NCI-H526 (cell line): ENCODE results near the gene SMYD1.

Source experiments
- DNase-seq, 2 experiments: peaks; one replicate each; lab custom pipeline; 2025; lab: John Stamatoyannopoulos, UW

Gene SMYD1

DNA sequence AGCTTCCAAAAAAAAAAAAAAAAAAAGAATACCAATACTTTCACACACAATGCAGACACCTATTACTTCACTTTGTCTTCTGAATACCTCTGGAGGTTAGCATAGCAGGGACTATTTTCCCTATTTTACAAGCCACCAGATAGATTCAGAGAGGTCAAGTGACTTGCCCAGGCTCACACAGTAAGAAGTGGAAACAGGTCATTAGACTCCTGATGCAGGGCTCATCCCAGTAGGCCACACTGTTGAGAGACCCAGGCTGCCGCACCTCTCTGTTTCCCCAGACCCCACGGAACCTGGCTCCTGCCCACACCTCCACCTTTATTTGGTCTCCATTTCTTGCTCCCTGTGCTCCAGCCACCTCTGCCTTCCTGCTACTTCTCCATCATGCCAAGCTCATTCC lies 19.4 kb downstream of the SMYD1 start:
- no peak for DNase-seq

- no peak for DNase-seq
Measured at GRCh38 chr2:88087763-88088162, 20.1 kb downstream of the SMYD1 start.

- no peak for DNase-seq
Measured at GRCh38 chr2:88088999-88089398, 21.4 kb downstream of the SMYD1 start.

DNA sequence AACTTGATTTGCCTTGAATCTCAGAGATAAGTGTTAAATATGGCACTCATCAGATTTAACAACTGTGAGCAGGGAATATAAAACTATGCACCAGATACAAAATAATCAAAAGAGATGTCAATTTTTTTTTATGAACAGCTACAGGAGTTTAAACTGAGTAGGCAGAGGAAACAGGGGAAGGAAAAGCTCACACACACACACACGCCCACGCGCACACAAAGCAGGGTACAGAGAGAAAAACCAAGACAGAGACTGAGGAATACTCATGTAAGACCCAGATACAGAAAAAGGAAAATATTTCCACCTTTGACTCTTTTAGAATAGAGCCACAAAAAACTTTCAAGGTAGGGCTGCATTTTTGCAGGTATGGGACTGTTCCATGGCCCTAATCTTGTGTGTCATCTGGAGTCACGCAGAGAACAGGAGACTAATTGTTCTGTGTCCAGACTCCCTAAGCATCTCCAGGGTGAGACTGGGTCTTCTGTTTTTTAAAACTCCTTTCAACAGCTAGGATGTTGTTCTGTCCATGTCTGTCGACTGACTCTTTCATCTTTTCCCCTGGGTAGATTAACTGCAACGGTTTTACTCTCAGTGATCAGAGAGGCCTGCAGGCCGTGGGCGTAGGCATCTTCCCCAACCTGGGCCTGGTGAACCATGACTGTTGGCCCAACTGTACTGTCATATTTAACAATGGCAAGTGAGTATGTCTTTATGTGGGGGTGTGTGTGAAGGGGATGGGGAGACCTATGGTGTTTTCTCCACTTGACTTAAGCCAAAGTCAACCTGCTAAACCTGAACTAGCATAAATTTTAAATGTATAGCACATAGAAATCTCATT lies 23.0 kb downstream of the SMYD1 start:
- no peak for DNase-seq

DNA sequence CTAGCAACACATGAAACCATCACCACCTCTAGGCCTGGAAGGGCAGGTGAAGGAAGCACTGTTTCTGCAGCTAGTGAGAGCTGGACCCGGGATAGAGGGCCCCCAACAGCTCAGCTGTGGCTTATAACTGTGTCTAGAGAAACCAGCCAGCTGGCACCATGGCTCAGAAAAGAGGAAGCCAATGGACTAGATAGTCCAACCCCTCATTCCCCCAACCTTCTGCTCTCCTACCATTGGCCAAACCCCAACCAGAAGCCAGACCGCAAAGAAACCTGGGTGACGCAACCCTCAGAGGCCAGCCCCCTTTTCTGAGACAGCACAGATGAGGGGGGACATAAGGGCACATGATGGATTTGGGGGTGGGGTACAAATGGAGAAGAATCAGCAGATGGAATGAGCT lies 24.3 kb downstream of the SMYD1 start:
- DNase-seq: no peak

GRCh38 chr2:88092773-88093172 lies 25.1 kb downstream of the SMYD1 start:
- DNase-seq: no peak

- DNase-seq: no peak
Measured at GRCh38 chr2:88095022-88095421, 27.4 kb downstream of the SMYD1 start.

DNA sequence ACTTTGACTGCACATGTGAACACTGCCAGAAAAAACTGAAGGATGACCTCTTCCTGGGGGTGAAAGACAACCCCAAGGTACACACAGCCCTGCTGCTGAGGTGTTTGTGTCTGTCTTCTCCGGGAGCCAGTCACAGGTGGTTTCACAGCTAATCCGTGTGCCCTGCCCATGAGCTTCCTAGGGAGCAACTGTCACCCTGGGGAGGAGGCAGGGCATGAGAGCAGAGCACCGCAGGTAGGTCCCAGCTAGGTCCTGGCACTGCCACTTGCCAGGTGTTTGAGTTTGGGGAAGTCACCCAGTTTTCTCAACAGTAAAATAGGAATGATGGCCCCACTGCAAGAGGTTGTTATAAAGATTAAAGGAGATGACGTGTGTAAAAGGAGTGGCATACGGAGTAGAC lies 29.1 kb downstream of the SMYD1 start:
- DNase-seq: no peak

DNA sequence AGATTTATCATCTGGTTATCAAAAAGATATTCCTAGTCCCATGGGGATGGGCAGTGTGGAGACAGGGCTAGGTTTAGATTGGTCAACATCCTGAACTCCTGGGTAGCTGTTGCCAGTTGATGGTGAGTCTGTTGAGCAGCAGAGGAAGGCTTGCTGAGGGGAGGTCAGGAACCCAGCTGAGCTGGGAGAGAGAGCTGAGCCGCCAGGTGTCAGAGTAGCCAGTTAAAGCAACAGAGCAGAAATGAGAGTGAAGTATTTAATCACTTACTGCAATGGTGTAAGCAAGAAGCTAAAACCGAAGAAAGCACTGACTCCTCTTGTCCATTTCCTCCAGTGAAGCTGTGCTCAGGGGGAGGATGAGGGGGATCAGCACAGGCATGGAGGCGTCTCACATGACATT lies 29.6 kb downstream of the SMYD1 start:
- no peak for DNase-seq

DNA sequence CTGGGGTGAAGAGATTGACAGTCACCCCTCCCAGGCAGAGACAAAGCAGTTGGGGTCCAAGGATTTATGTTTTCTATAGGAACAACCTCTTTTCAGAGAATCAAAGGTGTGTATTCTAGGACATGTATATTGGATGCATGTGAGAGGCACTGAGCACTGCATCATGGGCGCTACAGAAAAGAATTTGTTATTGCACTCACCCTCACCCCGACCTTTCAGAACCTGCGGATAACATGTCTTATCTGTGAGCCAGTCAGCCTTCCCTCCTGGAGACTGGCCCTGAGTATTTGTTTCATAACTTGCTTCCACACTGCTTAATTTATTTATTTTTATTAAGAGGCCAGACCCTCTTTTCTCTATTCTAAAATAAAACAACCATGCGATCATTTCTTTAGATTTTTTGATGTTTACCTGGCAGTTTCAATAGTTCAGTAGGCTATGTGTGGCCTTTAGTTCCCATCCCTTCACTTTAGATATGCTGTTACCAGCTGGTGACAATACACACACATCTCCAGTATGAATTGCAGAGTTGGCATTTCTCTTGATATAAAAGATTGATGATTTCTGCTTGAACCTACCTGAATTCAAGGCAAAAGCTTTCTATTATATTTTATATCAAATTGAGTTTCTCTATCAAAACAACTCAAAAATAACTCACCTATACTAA lies 30.4 kb downstream of the SMYD1 start:
- no peak for DNase-seq

DNA sequence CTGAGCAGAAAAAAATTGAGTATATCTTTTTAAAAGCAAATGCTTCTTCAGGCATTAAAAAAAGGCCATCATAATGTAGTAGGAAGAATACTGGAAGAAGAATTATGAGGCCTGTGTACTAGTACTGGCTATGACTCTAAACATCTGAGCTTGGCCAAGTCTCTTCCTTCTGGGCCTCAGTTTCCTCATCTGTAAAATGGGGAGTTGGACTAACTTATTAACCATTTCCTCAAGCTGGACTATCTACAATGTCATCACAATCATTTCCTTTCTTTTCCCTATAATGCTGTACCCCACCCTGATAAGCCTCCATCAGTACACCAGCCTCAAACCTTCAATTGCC lies 30.9 kb downstream of the SMYD1 start:
- DNase-seq: no peak

DNA sequence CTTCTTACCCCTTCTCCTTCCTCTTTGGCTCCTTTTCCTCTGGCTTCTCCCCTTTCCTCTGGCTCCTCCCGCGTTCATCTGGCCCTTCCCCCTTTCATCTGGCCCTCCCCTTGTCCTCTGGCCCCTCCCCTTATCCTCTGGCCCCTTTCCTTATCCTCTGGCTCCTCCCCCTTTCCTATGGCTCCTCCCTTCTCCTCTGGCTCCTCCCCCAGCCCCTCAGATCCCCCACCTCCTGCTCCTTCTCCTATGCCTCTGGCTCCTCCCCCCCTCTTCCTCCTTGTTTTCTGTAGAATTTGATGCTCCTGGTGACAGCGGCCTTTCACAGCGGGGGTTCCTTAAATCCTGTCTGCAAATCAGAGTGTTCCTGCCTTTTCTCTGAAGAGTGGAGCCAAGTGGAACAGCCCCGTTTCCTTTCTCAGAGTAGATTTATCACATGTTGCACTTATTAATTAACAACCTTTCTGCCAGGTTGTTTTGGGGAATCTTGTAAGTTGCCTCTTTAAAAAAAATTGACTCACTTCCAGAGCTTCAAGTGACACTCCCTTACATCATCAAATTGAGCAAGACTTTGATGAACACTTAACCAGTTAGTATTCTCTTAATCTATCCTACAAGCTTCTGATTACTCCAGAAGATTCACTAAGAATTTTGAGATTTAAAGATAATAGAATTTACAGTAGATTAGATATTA lies 32.3 kb downstream of the SMYD1 start:
- no peak for DNase-seq

- DNase-seq: no peak
Measured at GRCh38 chr2:88100489-88100858, 32.8 kb downstream of the SMYD1 start.

DNA sequence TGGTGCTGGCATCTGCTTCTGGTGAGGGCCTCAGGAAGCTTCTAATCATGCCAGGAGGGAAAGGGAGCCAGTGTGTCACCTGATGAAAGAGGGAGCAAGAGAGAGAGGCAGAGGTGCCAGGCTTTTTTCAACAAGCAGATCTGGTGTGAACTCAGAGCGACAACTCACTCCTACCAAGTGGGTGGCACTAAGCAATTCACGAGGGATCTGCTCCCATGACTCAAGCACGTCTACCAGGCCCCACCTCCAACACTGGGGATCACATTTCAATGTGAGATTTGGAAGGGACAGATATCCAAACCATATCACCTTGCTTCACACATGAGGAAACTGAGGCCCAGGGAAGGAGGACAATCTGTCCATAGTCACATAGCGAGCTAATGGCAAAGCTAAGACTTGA lies 41.2 kb downstream of the SMYD1 start:
- DNase-seq: no peak

GRCh38 chr2:88110830-88111229 lies 43.2 kb downstream of the SMYD1 start:
- peak in 1 of 2 experiments; percentile 3 for DNase-seq

- no peak for DNase-seq
Measured at GRCh38 chr2:88113069-88113468, 45.4 kb downstream of the SMYD1 start.

DNA sequence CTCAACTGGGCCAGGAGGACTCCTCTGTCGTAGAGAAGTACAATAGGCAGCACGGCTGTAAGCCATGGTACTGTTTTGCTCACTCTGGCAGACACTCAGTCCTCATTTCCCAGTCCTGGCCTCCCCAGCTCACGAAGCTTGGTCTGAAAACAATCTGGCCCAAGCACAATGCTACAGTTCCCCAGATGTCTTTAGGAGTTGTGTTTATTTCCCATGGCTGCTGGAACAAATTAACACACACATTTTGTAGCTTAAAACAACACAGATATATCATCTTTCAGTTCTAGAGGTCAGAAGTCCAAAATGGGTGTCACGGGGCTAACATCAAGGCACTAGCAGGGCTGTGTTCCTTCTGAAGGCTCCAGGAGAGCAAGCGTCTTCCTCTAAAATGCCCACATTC lies 47.3 kb downstream of the SMYD1 start:
- DNase-seq: no peak

- DNase-seq: no peak
Measured at GRCh38 chr2:88115825-88116518, 48.3 kb downstream of the SMYD1 start.

- DNase-seq: no peak
Measured at GRCh38 chr2:88116669-88117432, 49.2 kb downstream of the SMYD1 start.

DNA sequence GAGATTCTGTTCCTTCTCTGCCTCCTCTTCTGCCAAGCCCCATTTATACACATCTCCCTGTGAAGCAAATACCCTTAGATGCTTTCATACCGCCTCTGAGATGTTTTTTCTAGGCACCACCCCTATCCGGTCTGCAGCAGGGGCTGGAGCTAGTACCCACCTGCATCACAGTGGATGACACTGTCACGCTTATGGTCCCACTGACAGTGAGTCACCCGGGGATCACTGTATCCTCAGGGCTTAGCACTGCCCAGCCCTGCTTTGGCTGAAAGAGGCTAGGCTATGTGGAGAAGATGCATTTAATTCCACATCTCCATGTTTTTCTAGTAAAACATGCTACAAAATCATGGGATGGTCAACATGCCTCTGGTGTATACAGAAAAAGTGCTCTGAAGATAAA lies 50.3 kb downstream of the SMYD1 start:
- no peak for DNase-seq

- DNase-seq: no peak
Measured at GRCh38 chr2:88121678-88122077, 54.1 kb downstream of the SMYD1 start.
